H1 (cell line): ENCODE measurements around the gene REELD1. TPM values are rescaled to one million over a fixed set of nuclear protein-coding genes. Genes with fewer than 3 reads are reported as not detected.

ENCODE experiments used
- CTCF ChIA-PET: fragments of 300-600 bp; sonication (Branson Sonifier 250); formaldehyde crosslinking; loops from one replicate; lab custom pipeline; 2021; ENCODE audit not compliant: partially characterized antibody; lab: Charles Lee
- POLR2A ChIA-PET: fragments of 300-600 bp; sonication (Branson Sonifier 250); formaldehyde crosslinking; loops from one replicate; lab custom pipeline; 2021; ENCODE audit warnings: inconsistent platforms; ENCODE audit not compliant: partially characterized antibody; lab: Charles Lee
- DNase-seq, 2 experiments: peaks; one replicate each; pipeline versions ENCODE4 v3.0.0 to v3.0.0-alpha.2; 2010 to 2022; ENCODE audit warnings: low spot score in 2 of 2, low read depth in 1 of 2, mixed read lengths in 1 of 2
- FAIRE-seq: peaks from 2 replicates; lab custom pipeline; 2011; peaks lifted over from hg19 to GRCh38; lab: Jason Lieb, UNC
- H2AFZ ChIP-seq: 2 replicates; pipeline ENCODE4 v1.8.1; 2012; ENCODE audit warnings: low read length, inconsistent platforms
- H2AK5ac ChIP-seq: 2 replicates; pipeline ENCODE4 v1.6.1; 2013; ENCODE audit warnings: low read depth, low read length
- H2BK120ac ChIP-seq: replicated peaks from 2 replicates; pipeline ENCODE3; 2013; ENCODE audit warnings: low read depth, low read length, inconsistent platforms
- H2BK12ac ChIP-seq: 2 replicates; pipeline ENCODE4 v1.6.1; 2013; ENCODE audit warnings: low read depth, low read length
- H2BK15ac ChIP-seq: 2 replicates; pipeline ENCODE4 v1.6.1; 2013; ENCODE audit warnings: low read length
- H2BK20ac ChIP-seq: 2 replicates; pipeline ENCODE4 v1.6.1; 2013; ENCODE audit warnings: low read length
- H2BK5ac ChIP-seq: 2 replicates; pipeline ENCODE4 v1.6.1; 2013; ENCODE audit warnings: low read depth, low read length
- H3K14ac ChIP-seq: 2 replicates; pipeline ENCODE4 v1.6.1; 2013; ENCODE audit warnings: inconsistent platforms; ENCODE audit not compliant: insufficient read length
- H3K18ac ChIP-seq: 2 replicates; pipeline ENCODE4 v1.6.1; 2013; ENCODE audit warnings: low read length; ENCODE audit errors: extremely low read depth
- H3K23ac ChIP-seq: 2 replicates; pipeline ENCODE4 v1.6.1; 2013; ENCODE audit warnings: inconsistent platforms; ENCODE audit not compliant: insufficient read length
- H3K23me2 ChIP-seq: 2 replicates; pipeline ENCODE4 v1.6.1; 2013; ENCODE audit warnings: low read depth, low read length
- H3K27ac ChIP-seq: 2 replicates; pipeline ENCODE4 v1.6.1; 2011; ENCODE audit warnings: low read depth, low read length, inconsistent platforms
- H3K27me3 ChIP-seq, 4 experiments: replicated peaks in 1 of 4; 1 replicate in 1 of 4; 2 replicates in 3 of 4; pipeline versions ENCODE4 v1.6.1 to v1.8.1; 2011 to 2013; ENCODE audit warnings: low read length in 3 of 4, mild to moderate bottlenecking in 3 of 4, inconsistent platforms in 2 of 4, mixed read lengths in 2 of 4, moderate library complexity in 1 of 4; ENCODE audit not compliant: control insufficient read depth in 3 of 4, insufficient read depth in 3 of 4; ENCODE audit errors: extremely low read depth in 1 of 4
- H3K36me3 ChIP-seq, 4 experiments: 2 replicates each; pipeline versions ENCODE4 v1.6.1 to v1.8.1; 2011 to 2013; ENCODE audit warnings: mild to moderate bottlenecking in 4 of 4, low read length in 3 of 4, moderate library complexity in 2 of 4, control low read depth in 1 of 4, inconsistent platforms in 1 of 4; ENCODE audit not compliant: insufficient read depth in 4 of 4, control insufficient read depth in 2 of 4
- H3K4ac ChIP-seq: replicated peaks from 2 replicates; pipeline ENCODE3; 2013; ENCODE audit warnings: low read length, low read depth, mixed read lengths, inconsistent platforms; ENCODE audit not compliant: insufficient read length
- H3K4me1 ChIP-seq, 4 experiments: replicated peaks in 1 of 4; 1 replicate in 1 of 4; 2 replicates in 3 of 4; pipeline versions ENCODE4 v1.6.1 to v1.8.1; 2011 to 2013; ENCODE audit warnings: low read length in 3 of 4, inconsistent platforms in 2 of 4, mixed read lengths in 1 of 4; ENCODE audit not compliant: insufficient read depth in 4 of 4, control insufficient read depth in 3 of 4
- H3K4me2 ChIP-seq, 2 experiments: 2 replicates each; pipeline versions ENCODE4 v1.6.1 to v1.8.1; 2011 to 2013; ENCODE audit warnings: low read depth in 2 of 2, low read length in 2 of 2, control low read depth in 1 of 2, inconsistent platforms in 1 of 2, mild to moderate bottlenecking in 1 of 2; ENCODE audit not compliant: insufficient read depth in 1 of 2
- H3K4me3 ChIP-seq, 4 experiments: fragments of 200-600, 300-600 bp in 1 of 4; sonication (generic), shearing (Covaris generic), sonication (Bioruptor Twin) in 1 of 4; 2 replicates each; pipeline versions ENCODE4 v1.5.1 to v1.8.1; 2011 to 2016; ENCODE audit warnings: low read length in 4 of 4, low read depth in 3 of 4, control low read depth in 2 of 4, inconsistent platforms in 2 of 4, mild to moderate bottlenecking in 2 of 4, mixed read lengths in 1 of 4, moderate library complexity in 1 of 4; ENCODE audit not compliant: insufficient read depth in 2 of 4; ENCODE audit errors: extremely low read depth in 1 of 4
- H3K56ac ChIP-seq: replicated peaks from 2 replicates; pipeline ENCODE3; 2013; ENCODE audit warnings: low read depth, mild to moderate bottlenecking, mixed read lengths, low read length, inconsistent platforms; ENCODE audit not compliant: insufficient read length
- H3K79me1 ChIP-seq: 2 replicates; pipeline ENCODE4 v1.6.1; 2013; ENCODE audit warnings: low read depth, low read length, control low read depth
- H3K79me2 ChIP-seq, 2 experiments: 2 replicates each; pipeline versions ENCODE4 v1.6.1 to v1.8.1; 2012 to 2013; ENCODE audit warnings: low read length in 2 of 2, mild to moderate bottlenecking in 2 of 2, inconsistent platforms in 1 of 2; ENCODE audit not compliant: insufficient read depth in 2 of 2, control insufficient read depth in 1 of 2
- H3K9ac ChIP-seq, 4 experiments: replicated peaks in 1 of 4; 1 replicate in 1 of 4; 2 replicates in 3 of 4; pipeline versions ENCODE4 v1.6.1 to v1.8.1; 2011 to 2013; ENCODE audit warnings: low read depth in 3 of 4, low read length in 3 of 4, control low read depth in 2 of 4, mild to moderate bottlenecking in 2 of 4, moderate library complexity in 2 of 4, inconsistent platforms in 1 of 4; ENCODE audit errors: extremely low read depth in 1 of 4
- H3K9me3 ChIP-seq, 2 experiments: 2 replicates each; pipeline versions ENCODE4 v1.6.1 to v1.8.1; 2012 to 2013; ENCODE audit warnings: mild to moderate bottlenecking in 2 of 2, moderate library complexity in 2 of 2, control low read depth in 1 of 2, inconsistent platforms in 1 of 2, low read depth in 1 of 2, low read length in 1 of 2, mixed read lengths in 1 of 2; ENCODE audit not compliant: insufficient read depth in 2 of 2
- H4K20me1 ChIP-seq, 2 experiments: replicated peaks in 1 of 2; 2 replicates each; pipeline versions ENCODE3 to v1.8.1; 2011 to 2013; ENCODE audit warnings: inconsistent platforms in 2 of 2, low read length in 2 of 2, mild to moderate bottlenecking in 1 of 2; ENCODE audit not compliant: insufficient read depth in 2 of 2, control insufficient read depth in 1 of 2
- H4K5ac ChIP-seq: 2 replicates; pipeline ENCODE4 v1.6.1; 2013; ENCODE audit warnings: low read length, low read depth, mixed read lengths, inconsistent platforms; ENCODE audit not compliant: insufficient read length
- H4K8ac ChIP-seq: 2 replicates; pipeline ENCODE4 v1.8.0; 2013; ENCODE audit warnings: mild to moderate bottlenecking, moderate library complexity, low read length, inconsistent platforms; ENCODE audit not compliant: insufficient read depth; ENCODE audit errors: extremely low read depth
- H4K91ac ChIP-seq: replicated peaks from 2 replicates; pipeline ENCODE3; 2013; ENCODE audit warnings: low read length, mixed read lengths, inconsistent platforms; ENCODE audit not compliant: insufficient read length
- JUN ChIP-seq: IDR thresholded peaks from 2 replicates; pipeline ENCODE4 v1.6.1; 2011; ENCODE audit warnings: low read depth, mild to moderate bottlenecking, improper control_type of control experiment, low read length
- KDM4A ChIP-seq: IDR thresholded peaks from one replicate; pipeline ENCODE4 v1.7.1; 2012; ENCODE audit warnings: low read depth, mild to moderate bottlenecking, moderate library complexity, low read length, inconsistent platforms; ENCODE audit not compliant: severe bottlenecking
- WGBS, 2 experiments: shearing (Covaris generic) in 1 of 2; methylation state at CpG; one replicate each; pipeline versions ENCODE4 v1.1.6 to v1.1.7; 2013 to 2015; ENCODE audit warnings: low lambda C conversion rate in 2 of 2, mixed read lengths in 2 of 2, inconsistent platforms in 1 of 2, low coverage in 1 of 2, missing lambda C conversion rate in 1 of 2; ENCODE audit not compliant: insufficient replicate concordance in 2 of 2, insufficient coverage in 1 of 2, insufficient read length in 1 of 2; ENCODE audit errors: extremely low coverage in 1 of 2, missing lambda C conversion rate in 1 of 2; 5-methylcytosine and 5-hydroxymethylcytosine counted together
- polyA plus RNA-seq, 7 experiments: library from polyadenylated mRNA; depleted of rRNA in 3 of 7; stranded (reverse) in 5 of 7; unstranded in 2 of 7; fragments of >200 nt in 5 of 7; fragments of 200-250 nt in 2 of 7; gene quantifications; 1 replicate in 5 of 7; 2 replicates in 1 of 7; 4 replicates in 1 of 7; pipeline versions ENCODE4 v1.2.1 to v1.2.3, GENCODE V29; 2011 to 2013; ENCODE audit warnings: missing spikeins in 2 of 7, mixed read lengths in 2 of 7
- total RNA-seq: library from RNA; stranded (reverse); fragmentation: NEBNext Ultra II Directional; extraction: Animal tissue kit (Norgen Biotek cat#: 25700); gene quantifications from 2 replicates; pipeline ENCODE4 v1.2.1, GENCODE V29; 2021

The REELD1 gene
- total and polyA plus RNA-seq, 2 of the 8 experiments (the other 6 are each of a cell fraction or from before 2014, with no cell fraction given) = 0.03 TPM; not detected in 1

DNA sequence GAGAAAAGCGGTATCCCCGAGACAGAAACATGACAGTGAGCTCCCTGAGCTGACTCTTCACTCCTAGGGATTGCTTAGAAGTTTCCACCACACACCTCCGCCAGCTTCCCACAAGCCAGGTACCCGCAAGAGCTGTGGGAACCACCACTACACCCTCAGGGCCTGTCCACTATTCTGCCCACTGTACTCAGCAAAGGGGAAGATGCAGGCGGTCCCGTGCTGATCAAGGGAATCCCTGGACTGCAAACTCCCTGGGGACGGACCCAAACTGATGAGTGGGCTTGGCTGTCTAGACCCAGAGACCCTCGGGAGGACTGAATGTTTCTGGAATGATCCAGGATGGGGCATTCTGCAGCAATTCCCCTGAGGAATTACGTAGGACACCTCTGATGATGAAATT is 30.2 kb downstream of the REELD1 start:
- H3K79me2 ChIP-seq = no peaks in the 10 kb centered on the region
- no peak overlapping the region for H3K4ac ChIP-seq
- FAIRE-seq (no peak), DNase-seq (no peak)
- H3K18ac ChIP-seq = no peak overlapping the region
- H2BK20ac ChIP-seq = no peak overlapping the region
- no peak overlapping the region for H2AFZ ChIP-seq
- no peak overlapping the region for H4K91ac ChIP-seq
- H3K27ac ChIP-seq = no peak overlapping the region
- H3K23ac ChIP-seq = no peak overlapping the region
- no peak overlapping the region for H4K5ac ChIP-seq
- H4K20me1 ChIP-seq = no peaks in the 10 kb centered on the region
- H2AK5ac ChIP-seq = no peak overlapping the region
- WGBS, 2 experiments = 94% methylated on average over 9 of the region's 9 CpGs; no CpG with 5 or more reads in 1 of the 2 experiments
- H3K56ac ChIP-seq = no peak overlapping the region
- TF ChIP-seq JUN = no peak
- no peak for TF ChIP-seq KDM4A
- ChIA-PET POLR2A (no interaction called here), CTCF (interaction anchor here (0.6 to 2.8 kb wide), 20 partner anchors 9 to 856 kb away, joined by 3 to 22 read pairs (median 4); no protein-coding TSS in a partner anchor)
- H3K4me1 ChIP-seq = peaks cover 0 to 3% (median 0%) of the 10 kb centered on the region in 4 experiments; a peak in 1 of 7 replicates
- no peak overlapping the region for H2BK12ac ChIP-seq
- no peak overlapping the region for H2BK15ac ChIP-seq
- no peaks in the 10 kb centered on the region for H3K23me2 ChIP-seq
- H3K79me1 ChIP-seq = no peaks in the 10 kb centered on the region
- H3K27me3 ChIP-seq = no peaks in the 10 kb centered on the region
- H3K9me3 ChIP-seq = no peaks in the 10 kb centered on the region
- no peaks in the 10 kb centered on the region for H3K36me3 ChIP-seq
- no peak overlapping the region for H3K4me2 ChIP-seq
- H4K8ac ChIP-seq = no peak overlapping the region
- no peak overlapping the region for H3K9ac ChIP-seq
- H3K4me3 ChIP-seq = no peak overlapping the region
- no peak overlapping the region for H2BK5ac ChIP-seq
- H2BK120ac ChIP-seq = no peak overlapping the region
- H3K14ac ChIP-seq = no peak overlapping the region
